Neural progenitor cell (in vitro differentiated cells): Measurements from ENCODE around the gene ZCRB1. TPM values are rescaled to one million over a fixed set of nuclear protein-coding genes. Genes with fewer than 3 reads are reported as not detected.

Source experiments
- DNase-seq: peaks from one replicate; pipeline ENCODE4 v3.0.0-alpha.2; 2016; ENCODE audit warnings: low spot score
- H2AFZ ChIP-seq: fragments of 200-600 bp; sonication (generic); replicated peaks from 2 replicates; pipeline ENCODE4 v1.6.1; 2016; ENCODE audit warnings: antibody characterized with exemption
- H3F3A ChIP-seq: fragments of 200-600 bp; sonication (generic); 2 replicates; pipeline ENCODE4 v1.6.1; 2016; ENCODE audit warnings: antibody characterized with exemption, low read depth
- H3K27ac ChIP-seq: fragments of 200-600 bp; sonication (generic); 2 replicates; pipeline ENCODE4 v1.5.1; 2016; ENCODE audit warnings: mild to moderate bottlenecking
- H3K27me3 ChIP-seq: fragments of 200-600 bp; sonication (generic); 2 replicates; pipeline ENCODE4 v1.6.1; 2016; ENCODE audit warnings: mild to moderate bottlenecking, moderate library complexity
- H3K36me3 ChIP-seq: fragments of 200-600 bp; sonication (generic); 2 replicates; pipeline ENCODE4 v1.5.1; 2016
- H3K4me1 ChIP-seq: fragments of 200-600 bp; sonication (generic); 2 replicates; pipeline ENCODE4 v1.6.1; 2016; ENCODE audit warnings: mixed run types
- H3K4me2 ChIP-seq: fragments of 200-600 bp; sonication (generic); 2 replicates; pipeline ENCODE4 v1.6.1; 2016
- H3K4me3 ChIP-seq: fragments of 200-600 bp; sonication (generic); 2 replicates; pipeline ENCODE4 v1.5.1; 2016
- H3K79me2 ChIP-seq: fragments of 200-600 bp; sonication (generic); 2 replicates; pipeline ENCODE4 v1.6.1; 2016; ENCODE audit warnings: low read depth
- H3K9ac ChIP-seq: fragments of 200-600 bp; sonication (generic); 2 replicates; pipeline ENCODE4 v1.6.1; 2016
- H3K9me3 ChIP-seq: fragments of 200-600 bp; sonication (generic); 2 replicates; pipeline ENCODE4 v1.5.1; 2016; ENCODE audit warnings: low read depth
- H4K20me1 ChIP-seq: fragments of 200-600 bp; sonication (generic); 2 replicates; pipeline ENCODE4 v1.6.1; 2016; ENCODE audit warnings: low read depth
- H3K27ac Mint-ChIP-seq: 3 replicates; pipeline ENCODE4 v1.8.0; 2021; ENCODE audit warnings: mixed read lengths
- H3K27me3 Mint-ChIP-seq: 2 replicates; pipeline ENCODE4 v1.8.0; 2022; ENCODE audit warnings: low read depth, mild to moderate bottlenecking, inconsistent platforms, moderate library complexity, mixed read lengths; ENCODE audit not compliant: insufficient read depth
- H3K36me3 Mint-ChIP-seq: 3 replicates; pipeline ENCODE4 v1.8.0; 2021; ENCODE audit warnings: mixed read lengths
- H3K4me1 Mint-ChIP-seq: 3 replicates; pipeline ENCODE4 v1.8.0; 2021; ENCODE audit warnings: mixed read lengths
- H3K4me3 Mint-ChIP-seq: 3 replicates; pipeline ENCODE4 v1.8.0; 2021; ENCODE audit warnings: mild to moderate bottlenecking, moderate library complexity, mixed read lengths
- H3K9me3 Mint-ChIP-seq: 3 replicates; pipeline ENCODE4 v1.8.0; 2020; ENCODE audit warnings: mixed read lengths
- CTCF ChIP-seq: fragments of 200-600 bp; sonication (generic); IDR thresholded peaks from 2 replicates; pipeline ENCODE4 v1.5.1; 2017; ENCODE audit warnings: antibody characterized with exemption, mild to moderate bottlenecking
- EZH2 ChIP-seq: fragments of 200-600 bp; sonication (generic); IDR thresholded peaks from 2 replicates; pipeline ENCODE4 v1.6.1; 2017; ENCODE audit warnings: antibody characterized with exemption, mild to moderate bottlenecking, moderate library complexity
- EZH2phosphoT487 ChIP-seq: fragments of 200-600 bp; sonication (generic); IDR thresholded peaks from 2 replicates; pipeline ENCODE4 v1.6.1; 2017; ENCODE audit warnings: antibody characterized with exemption
- total RNA-seq: library from RNA; depleted of rRNA; stranded (reverse); fragments of >200 nt; gene quantifications from 2 replicates; pipeline ENCODE4 v1.2.3, GENCODE V29; 2015; ENCODE audit warnings: low replicate concordance

Gene ZCRB1
- 45.9 and 84.7 TPM in 2 replicates for total RNA-seq

GRCh38 chr12:42325653-42326474, at the start of gene ZCRB1, which contains the start of gene PPHLN1:
Gene ZCRB1 (minus strand): TSS chr12:42326094. CDS start chr12:42324102, 1,992 bp downstream.
Gene PPHLN1 (plus strand): TSS chr12:42326167. CDS start chr12:42335903, 9,736 bp downstream.
- H3K27me3 Mint-ChIP-seq, result no peaks in the 10 kb centered on the region
- Histone ChIP-seq H3K79me2 (peaks cover 66% of the 10 kb centered on the region), H3K4me1 (peaks cover 13% of the 10 kb centered on the region), H3K9ac (peak within 1 kb of the TSS; percentile 78), H3K9me3 (no peaks in the 10 kb centered on the region), H3K36me3 (peaks cover 13% of the 10 kb centered on the region), H3K4me3 (peak within 1 kb of the TSS; percentile 79), H2AFZ (peak within 1 kb of the TSS; percentile 85), H3F3A (peaks cover 6% of the 10 kb centered on the region), H4K20me1 (peaks cover 35% of the 10 kb centered on the region), H3K4me2 (peak within 1 kb of the TSS; percentile 82), H3K27ac (peak within 1 kb of the TSS; percentile 88), H3K27me3 (no peaks in the 10 kb centered on the region)
- peaks cover 21% of the 10 kb centered on the region for H3K4me1 Mint-ChIP-seq
- no peaks in the 10 kb centered on the region for H3K9me3 Mint-ChIP-seq
- peak within 1 kb of the TSS; percentile 97 for H3K4me3 Mint-ChIP-seq
- TF ChIP-seq EZH2phosphoT487 (no peak), CTCF (no peak), EZH2 (no peak)
- DNase-seq, result peak; percentile 96
- peaks cover 6% of the 10 kb centered on the region for H3K36me3 Mint-ChIP-seq
- H3K27ac Mint-ChIP-seq, result peak within 1 kb of the TSS; percentile 97

- no peak overlapping the region for H3K27ac ChIP-seq
- H3K9me3 ChIP-seq, result no peaks in the 10 kb centered on the region
- H3K9ac ChIP-seq, result no peak overlapping the region
- DNase-seq, result no peak
- no peak overlapping the region for H3K4me3 Mint-ChIP-seq
- TF ChIP-seq EZH2phosphoT487 (no peak), CTCF (no peak), EZH2 (no peak)
- H3K4me1 Mint-ChIP-seq, result peaks cover 3% of the 10 kb centered on the region
- peaks cover 12% of the 10 kb centered on the region for H3K36me3 Mint-ChIP-seq
- peaks cover 15% of the 10 kb centered on the region for H3K79me2 ChIP-seq
- H3F3A ChIP-seq, result no peaks in the 10 kb centered on the region
- no peaks in the 10 kb centered on the region for H3K27me3 ChIP-seq
- peaks cover 7% of the 10 kb centered on the region for H3K36me3 ChIP-seq
- no peaks in the 10 kb centered on the region for H3K4me1 ChIP-seq
- H3K27me3 Mint-ChIP-seq, result no peaks in the 10 kb centered on the region
- no peak overlapping the region for H3K4me2 ChIP-seq
- H2AFZ ChIP-seq, result no peak overlapping the region
- no peak overlapping the region for H3K4me3 ChIP-seq
- no peaks in the 10 kb centered on the region for H3K9me3 Mint-ChIP-seq
- H3K27ac Mint-ChIP-seq, result no peak overlapping the region
- peaks cover 4% of the 10 kb centered on the region for H4K20me1 ChIP-seq
Measured at GRCh38 chr12:42373669-42374068, 47.8 kb upstream of the ZCRB1 start.

GRCh38 chr12:42372154-42372791, 46.4 kb upstream of the ZCRB1 start:
- H3K4me1 ChIP-seq, result no peaks in the 10 kb centered on the region
- H3K27me3 ChIP-seq, result no peaks in the 10 kb centered on the region
- H4K20me1 ChIP-seq, result peaks cover 4% of the 10 kb centered on the region
- H3K79me2 ChIP-seq, result peaks cover 15% of the 10 kb centered on the region
- H3K36me3 ChIP-seq, result peaks cover 7% of the 10 kb centered on the region
- peak; percentile 86 for TF ChIP-seq CTCF
- TF ChIP-seq EZH2, result no peak
- Mint-ChIP-seq H3K4me1 (peaks cover 3% of the 10 kb centered on the region), H3K4me3 (no peak overlapping the region), H3K9me3 (no peaks in the 10 kb centered on the region), H3K27ac (no peak overlapping the region), H3K36me3 (peaks cover 9% of the 10 kb centered on the region), H3K27me3 (no peaks in the 10 kb centered on the region)
- H3K9ac ChIP-seq, result no peak overlapping the region
- no peaks in the 10 kb centered on the region for H3F3A ChIP-seq
- no peak overlapping the region for H3K4me3 ChIP-seq
- no peak overlapping the region for H2AFZ ChIP-seq
- H3K4me2 ChIP-seq, result no peak overlapping the region
- H3K27ac ChIP-seq, result no peak overlapping the region
- DNase-seq, result peak; percentile 73
- H3K9me3 ChIP-seq, result no peaks in the 10 kb centered on the region
